NCI-H128 (cell line): ENCODE measurements around the gene MOV10.
"Not testable (repeated sequence)": the region's sequence is repeated elsewhere in the genome, so short reads cannot be mapped to it uniquely, and the experiment has no call there.

ENCODE experiments used
- DNase-seq: peaks from one replicate; lab custom pipeline; 2025; ENCODE audit not compliant: unreplicated experiment; lab: John Stamatoyannopoulos, UW

The MOV10 gene

GRCh38 chr1:112674440-112674985 lies at the start of gene MOV10:
TSS of gene MOV10 (plus strand) at chr1:112674659. CDS start at chr1:112674913, 254 bp downstream.
- no peak for DNase-seq

- DNase-seq = no peak
These were observed 48.8 kb upstream of the MOV10 start for GRCh38 chr1:112625696-112626095.

- DNase-seq = no peak
These were observed 48.3 kb upstream of the MOV10 start for GRCh38 chr1:112626193-112626592.

GRCh38 chr1:112626887-112627286 lies 47.6 kb upstream of the MOV10 start:
- no peak for DNase-seq

- no peak for DNase-seq
These were observed 45.9 kb upstream of the MOV10 start for GRCh38 chr1:112628516-112628915.

- DNase-seq = no peak
These were observed 45.2 kb upstream of the MOV10 start for GRCh38 chr1:112629256-112629655.

- DNase-seq = no peak
These were observed 40.8 kb upstream of the MOV10 start for GRCh38 chr1:112633628-112634027.

- no peak for DNase-seq
These were observed 40.1 kb upstream of the MOV10 start for GRCh38 chr1:112634367-112634766.

- DNase-seq = no peak
These were observed 38.4 kb upstream of the MOV10 start for GRCh38 chr1:112636056-112636455.

- no peak for DNase-seq
These were observed 37.7 kb upstream of the MOV10 start for GRCh38 chr1:112636597-112637253.

GRCh38 chr1:112637254-112638109 lies 37.0 kb upstream of the MOV10 start:
- no peak for DNase-seq

GRCh38 chr1:112638110-112638428 lies 36.4 kb upstream of the MOV10 start:
- no peak for DNase-seq

- DNase-seq = not testable (repeated sequence)
These were observed 34.0 kb upstream of the MOV10 start for GRCh38 chr1:112640437-112640836.

- DNase-seq = no peak
These were observed 31.4 kb upstream of the MOV10 start for GRCh38 chr1:112643080-112643479.

GRCh38 chr1:112646225-112646624 lies 28.2 kb upstream of the MOV10 start:
- DNase-seq = no peak

GRCh38 chr1:112651205-112651604 lies 23.3 kb upstream of the MOV10 start:
- DNase-seq = no peak

GRCh38 chr1:112665857-112666256 lies 8.6 kb upstream of the MOV10 start:
- DNase-seq = no peak

GRCh38 chr1:112666946-112667345 lies 7.5 kb upstream of the MOV10 start:
- no peak for DNase-seq

- no peak for DNase-seq
These were observed 2.5 kb upstream of the MOV10 start for GRCh38 chr1:112672009-112672408.

GRCh38 chr1:112672842-112673241 lies 1.6 kb upstream of the MOV10 start:
- no peak for DNase-seq

- no peak for DNase-seq
These were observed 643 bp upstream of the MOV10 start for GRCh38 chr1:112673592-112674439.
